Measurements from ENCODE around the gene SPEM1. TPM values are rescaled to one million over a fixed set of nuclear protein-coding genes. Genes with fewer than 3 reads are reported as not detected.

SPEM1 gene
- total RNA-seq, result not detected in 2 replicates

DNA sequence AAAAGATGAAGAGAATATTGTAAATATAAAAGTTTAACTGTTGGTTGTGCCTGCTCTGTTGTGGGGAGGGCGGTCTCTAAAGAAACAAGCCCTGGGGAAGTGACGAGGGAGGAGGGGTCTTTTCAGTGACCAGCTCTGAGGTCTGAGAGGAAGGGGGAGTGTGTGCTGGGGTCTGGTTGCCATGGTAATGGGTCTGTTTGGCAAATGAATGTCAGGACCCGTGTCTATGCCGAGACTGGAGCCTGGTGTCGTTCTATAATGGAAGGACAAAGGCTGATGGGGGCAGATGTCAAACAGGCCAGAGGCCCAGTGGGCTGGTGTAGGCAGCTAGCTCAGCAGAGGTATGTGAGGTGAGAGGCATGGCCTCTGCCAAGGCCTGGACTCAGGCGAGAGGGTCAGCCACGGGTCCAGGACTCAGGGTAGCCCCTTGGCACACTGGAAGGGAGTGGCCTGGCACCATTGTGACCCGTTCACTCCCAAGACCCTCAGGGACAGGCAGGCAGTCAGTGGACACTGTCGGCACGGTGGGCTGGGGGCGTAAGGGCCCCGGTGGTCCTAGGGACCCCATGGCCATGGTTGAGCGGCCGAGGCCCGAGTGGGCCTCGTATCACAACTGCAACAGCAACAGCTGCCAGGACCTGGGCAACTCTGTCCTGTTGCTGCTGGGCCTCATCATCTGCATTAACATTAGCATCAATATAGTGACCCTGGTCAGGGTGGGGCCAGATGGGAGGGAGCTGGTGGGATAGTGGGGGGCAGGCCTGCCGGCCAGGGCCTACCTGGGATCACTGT is at the start of gene SPEM1:
Gene SPEM1, plus strand, starts transcription at position 506 of the 792 bp plus-strand sequence. Its CDS starts 61 bp downstream, at position 567.
- intact Hi-C loops (cut with micrococcal nuclease), result no loop called here

GRCh38 chr17:7370853-7371252 is 49.3 kb upstream of the SPEM1 start:
- intact Hi-C loops (cut with micrococcal nuclease), result no loop called here

DNA sequence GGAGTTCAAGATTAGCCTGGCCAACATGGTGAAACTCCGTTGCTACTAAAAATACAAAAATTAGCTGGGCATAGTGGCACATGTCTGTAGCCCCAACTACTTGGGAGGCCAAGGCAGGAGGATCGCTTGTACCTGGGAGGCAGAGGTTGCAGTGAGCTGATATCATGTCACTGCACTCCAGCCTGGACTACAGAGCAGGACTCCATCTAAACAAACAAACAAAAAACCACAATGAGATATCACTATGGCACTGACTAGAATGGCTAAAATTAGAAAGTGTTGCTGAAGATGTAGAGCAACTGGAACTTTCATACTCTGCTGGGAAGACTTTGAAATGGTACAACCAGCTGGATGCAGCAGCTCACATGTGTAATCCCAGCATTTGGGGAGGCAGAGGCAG is 45.8 kb upstream of the SPEM1 start:
- intact Hi-C loops (cut with micrococcal nuclease), result no loop called here

DNA sequence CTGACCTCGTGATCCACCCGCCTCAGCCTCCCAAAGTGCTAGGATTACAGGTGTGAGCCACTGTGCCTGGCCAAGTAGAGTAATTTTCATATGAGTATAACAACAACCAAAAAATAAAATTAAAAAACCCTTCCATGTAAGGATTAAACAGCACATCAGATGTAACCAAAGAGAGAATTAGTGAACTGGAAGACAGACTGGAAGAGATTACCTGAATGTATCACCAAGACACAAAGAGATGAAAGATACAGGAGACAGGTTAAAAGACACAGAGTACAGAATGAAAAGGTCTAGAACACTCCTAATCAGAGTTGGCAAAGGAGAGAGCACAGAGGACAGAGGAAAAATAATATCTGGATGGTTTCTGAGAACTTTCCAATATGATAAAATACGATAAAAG is 41.0 kb upstream of the SPEM1 start:
- intact Hi-C loops (cut with micrococcal nuclease), result no loop called here

GRCh38 chr17:7380321-7380720 is 39.8 kb upstream of the SPEM1 start:
- intact Hi-C loops (cut with micrococcal nuclease), result no loop called here

DNA sequence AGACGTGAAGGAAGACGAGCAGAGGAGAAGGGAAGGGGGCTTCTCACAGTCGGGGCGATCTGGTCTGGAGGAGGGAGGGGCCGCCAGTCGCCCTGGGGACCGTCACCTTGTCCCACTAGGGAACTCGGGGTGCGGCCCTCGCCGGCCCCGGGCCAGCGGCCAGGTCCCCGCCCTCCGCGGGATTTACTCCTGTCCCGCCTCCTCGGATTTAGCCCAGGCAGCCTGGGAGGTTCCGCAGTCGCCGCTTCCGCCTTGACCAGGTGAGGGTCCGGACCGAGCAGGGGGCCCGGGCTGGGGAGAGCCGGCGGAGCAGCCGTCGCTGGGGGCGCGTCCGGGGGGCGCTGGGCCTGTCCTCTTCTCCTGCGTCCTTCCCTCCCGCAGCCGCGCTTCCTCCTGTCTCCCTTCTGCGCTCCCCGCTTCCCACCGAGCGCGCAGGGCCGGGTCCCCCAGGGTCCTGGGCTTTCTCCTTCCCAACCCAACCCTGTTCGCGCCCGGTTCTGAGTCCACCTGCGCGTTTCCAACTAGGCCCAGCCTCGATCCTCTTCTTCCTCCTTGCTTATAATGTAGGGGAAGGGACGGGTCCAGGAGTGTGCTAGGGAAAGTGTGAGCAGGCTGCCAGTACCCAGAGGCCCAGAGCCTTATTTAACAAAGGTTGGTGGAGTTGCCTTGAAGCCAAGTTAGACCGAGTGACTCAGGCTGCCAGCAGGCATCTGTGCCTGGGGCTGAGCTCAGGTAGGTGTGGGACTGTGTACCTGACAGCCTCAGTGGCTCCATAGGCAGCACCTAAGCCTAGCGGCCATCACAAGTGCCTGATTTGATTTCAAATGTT is 39.1 kb upstream of the SPEM1 start, which contains the start of gene TNK1:
Gene TNK1, plus strand, starts transcription at position 235 of the 829 bp plus-strand sequence. CDS start 1,838 bp downstream, outside the sequence.
- intact Hi-C loops (cut with micrococcal nuclease), result no loop called here

GRCh38 chr17:7382901-7383300 is 37.2 kb upstream of the SPEM1 start:
- intact Hi-C loops (cut with micrococcal nuclease), result no loop called here

DNA sequence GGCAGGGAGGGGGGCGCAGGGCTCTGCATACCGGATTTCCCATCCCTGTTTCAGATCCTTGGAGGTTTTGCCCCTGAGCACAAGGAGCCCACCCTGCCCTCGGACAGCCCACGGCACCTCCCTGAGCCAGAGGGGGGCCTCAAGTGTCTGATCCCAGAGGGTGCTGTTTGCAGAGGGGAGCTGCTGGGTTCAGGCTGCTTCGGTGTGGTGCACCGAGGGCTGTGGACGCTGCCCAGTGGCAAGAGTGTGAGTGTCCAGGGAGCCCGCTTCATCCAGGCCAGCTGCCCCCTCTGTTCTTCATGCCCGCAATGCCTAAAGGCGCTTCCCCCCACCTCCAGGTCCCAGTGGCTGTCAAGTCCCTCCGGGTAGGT is 36.8 kb upstream of the SPEM1 start:
- intact Hi-C loops (cut with micrococcal nuclease), result no loop called here

- intact Hi-C loops (cut with micrococcal nuclease), result no loop called here
Measured at GRCh38 chr17:7383742-7384488, 36.2 kb upstream of the SPEM1 start.

DNA sequence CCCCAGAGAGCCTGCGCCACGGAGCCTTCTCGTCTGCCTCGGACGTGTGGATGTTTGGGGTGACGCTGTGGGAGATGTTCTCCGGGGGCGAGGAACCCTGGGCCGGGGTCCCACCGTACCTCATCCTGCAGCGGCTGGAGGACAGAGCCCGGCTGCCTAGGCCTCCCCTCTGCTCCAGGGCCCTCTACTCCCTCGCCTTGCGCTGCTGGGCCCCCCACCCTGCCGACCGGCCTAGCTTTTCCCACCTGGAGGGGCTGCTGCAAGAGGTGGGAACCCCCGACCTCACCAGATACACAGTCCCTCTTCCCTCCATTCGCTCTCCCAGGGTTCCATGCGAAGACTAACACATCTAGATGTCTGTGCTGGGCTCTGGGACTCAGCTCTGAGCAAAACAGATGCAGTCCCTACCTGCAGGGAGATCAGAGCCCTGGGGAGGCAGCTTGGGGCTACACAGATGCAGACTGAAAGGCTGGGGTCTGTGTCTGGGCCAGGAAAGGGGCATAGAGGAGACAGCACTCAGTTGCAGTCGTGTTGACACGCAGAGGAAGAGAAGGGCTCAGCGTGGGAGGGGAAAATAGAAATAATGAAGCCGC is 35.5 kb upstream of the SPEM1 start:
- intact Hi-C loops (cut with micrococcal nuclease), result no loop called here

DNA sequence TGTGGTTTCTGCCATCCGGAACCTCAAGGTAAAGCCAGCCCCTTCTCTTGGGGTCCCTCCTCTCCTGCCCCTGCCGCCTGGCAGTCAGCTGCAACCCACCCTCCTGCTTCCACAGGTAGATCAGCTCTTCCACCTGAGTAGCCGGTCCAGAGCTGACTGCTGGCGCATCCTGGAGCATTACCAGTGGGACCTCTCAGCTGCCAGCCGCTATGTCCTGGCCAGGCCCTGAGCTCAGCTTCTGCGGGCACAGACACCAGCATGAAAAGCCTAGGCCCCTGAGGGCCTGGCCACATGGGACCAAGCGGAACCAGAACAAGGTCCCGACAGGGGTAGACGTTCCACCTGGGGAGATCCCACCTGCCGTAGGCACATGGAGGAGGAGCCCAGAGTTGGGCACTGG is 31.3 kb upstream of the SPEM1 start:
- intact Hi-C loops (cut with micrococcal nuclease), result no loop called here

- intact Hi-C loops (cut with micrococcal nuclease), result no loop called here
Measured at GRCh38 chr17:7389924-7390910, 29.9 kb upstream of the SPEM1 start.

GRCh38 chr17:7391307-7391706 is 28.8 kb upstream of the SPEM1 start:
- intact Hi-C loops (cut with micrococcal nuclease), result no loop called here

DNA sequence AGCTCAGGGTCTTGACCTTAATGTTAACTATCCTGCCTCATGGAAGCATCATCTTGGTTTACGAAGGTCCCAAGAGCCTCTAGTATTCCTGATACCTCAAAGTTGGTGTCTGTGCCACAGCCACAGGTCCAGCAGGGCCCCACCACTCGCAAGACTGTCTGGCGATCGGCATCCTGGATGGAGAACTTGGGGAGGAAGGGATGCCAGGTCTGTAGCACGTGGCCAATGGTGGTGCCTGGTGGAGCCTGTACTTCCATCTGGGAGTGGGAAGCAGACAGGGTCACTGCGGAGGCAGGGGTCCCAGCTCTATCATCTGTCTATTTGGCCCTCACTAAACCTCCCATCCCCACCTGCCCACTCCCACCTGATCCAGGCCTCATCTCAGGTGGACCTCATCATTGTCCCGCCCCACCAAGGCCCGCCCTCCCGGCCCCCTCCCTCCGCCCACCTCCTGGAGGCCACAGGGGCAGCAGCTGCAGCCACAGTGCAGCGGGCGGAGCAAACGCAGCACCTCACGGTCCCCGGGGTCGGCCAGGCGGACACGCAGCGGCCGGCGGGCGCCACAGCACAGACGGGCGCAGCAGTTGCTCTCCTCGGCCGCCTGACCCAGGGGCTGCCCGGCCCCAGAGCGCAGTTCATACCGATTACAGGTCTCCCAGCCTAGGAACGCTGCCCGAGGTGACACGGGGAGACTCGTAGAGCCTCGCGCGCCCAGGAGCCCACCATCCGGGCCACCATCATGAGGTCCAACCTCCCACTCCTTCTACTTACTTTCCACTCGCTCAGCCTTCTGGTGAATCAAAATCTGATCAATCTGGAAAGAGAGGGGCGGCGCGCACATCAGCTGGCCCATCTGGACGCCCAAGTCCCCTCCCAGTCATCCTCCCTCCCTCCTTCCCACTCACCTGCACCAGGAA is 27.2 kb upstream of the SPEM1 start:
- intact Hi-C loops (cut with micrococcal nuclease), result no loop called here

- intact Hi-C loops (cut with micrococcal nuclease), result loop anchor here (1.0 kb wide), 2 partner anchors 10 to 79 kb away; partner anchors contain the start of genes GPS2 and TMEM256
Measured at GRCh38 chr17:7393613-7394451, 26.3 kb upstream of the SPEM1 start.

DNA sequence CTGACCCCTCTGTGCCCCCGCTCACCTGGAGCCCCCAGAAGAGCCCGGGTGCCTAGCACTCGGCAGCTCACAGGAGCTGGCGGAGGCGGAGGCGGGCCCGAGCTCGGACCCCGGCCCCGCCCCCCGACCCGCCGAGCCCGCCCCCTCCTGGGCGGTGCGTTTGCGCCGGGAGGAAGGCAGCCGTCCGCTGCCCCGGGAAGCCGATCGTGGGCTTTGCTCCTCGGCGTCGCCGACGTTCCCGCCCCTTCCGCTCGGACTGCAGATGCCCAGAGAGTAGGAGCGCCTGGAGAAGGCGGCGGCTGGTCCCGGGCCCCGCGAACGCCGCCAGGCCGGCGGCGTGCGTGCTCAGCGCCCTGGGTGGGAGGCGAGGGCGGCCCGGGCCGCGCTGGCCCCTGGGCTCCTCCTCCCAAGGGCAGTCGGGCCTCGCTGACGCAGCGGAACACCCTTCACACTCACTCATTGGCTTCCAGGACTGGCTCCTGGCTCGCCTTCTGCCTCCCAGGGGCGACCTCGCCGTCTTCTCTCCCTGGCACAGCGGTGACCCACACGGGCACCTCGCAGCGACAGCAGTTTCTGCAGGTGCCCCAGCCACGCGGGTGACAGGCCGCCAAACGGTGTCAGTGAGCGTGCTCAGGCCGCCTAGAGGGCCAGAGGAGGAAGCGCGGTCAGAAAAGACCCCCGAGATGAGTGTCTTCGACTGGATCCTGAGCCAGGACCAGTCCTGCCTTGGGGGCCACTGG is 25.5 kb upstream of the SPEM1 start, which contains the start of gene PLSCR3:
Gene PLSCR3, minus strand, starts transcription at position 74 of the 740 bp plus-strand sequence. CDS start 415 bp downstream, outside the sequence.
- intact Hi-C loops (cut with micrococcal nuclease), result loop anchor here (1.0 kb wide), 2 partner anchors 10 to 79 kb away; partner anchors contain the start of genes GPS2 and TMEM256

GRCh38 chr17:7396147-7396546 is 24.0 kb upstream of the SPEM1 start:
- intact Hi-C loops (cut with micrococcal nuclease), result no loop called here
